Mesenteric fat pad (tissue), 1 donor: ENCODE data around the gene TTLL10. TPM values are rescaled to one million over a fixed set of nuclear protein-coding genes. Genes with fewer than 3 reads are reported as not detected.
"Not testable (repeated sequence)": the region's sequence is repeated elsewhere in the genome, so short reads cannot be mapped to it uniquely, and the experiment has no call there.

Experiments used
- DNase-seq: peaks from one replicate; pipeline ENCODE4 v3.0.0-alpha.2; 2020; ENCODE audit warnings: low spot score
- total RNA-seq: library from RNA; stranded (reverse); fragmentation: NEBNext Ultra II Directional; extraction: Animal tissue kit (Norgen Biotek cat#: 25700); gene quantifications from one replicate; pipeline ENCODE4 v1.2.1, GENCODE V29; 2021
- donor health status: DM: yes; HTN: yes; CAD: no.

TTLL10 gene
- total RNA-seq, 1 donor from 2014 or later: 1.4 TPM

- no peak for DNase-seq
Measured at GRCh38 chr1:1185101-1185765, 11.6 kb downstream of the TTLL10 start.

- DNase-seq: no peak
Measured at GRCh38 chr1:1187938-1188337, 14.3 kb downstream of the TTLL10 start.

- no peak for DNase-seq
Measured at GRCh38 chr1:1189111-1189510, 15.4 kb downstream of the TTLL10 start.

GRCh38 chr1:1191734-1192133 lies 18.1 kb downstream of the TTLL10 start:
- no peak for DNase-seq

- DNase-seq: no peak
Measured at GRCh38 chr1:1194723-1195122, 21.0 kb downstream of the TTLL10 start.

- not testable (repeated sequence) for DNase-seq
Measured at GRCh38 chr1:1195726-1196125, 22.0 kb downstream of the TTLL10 start.

- DNase-seq: no peak
Measured at GRCh38 chr1:1196431-1197187, 22.9 kb downstream of the TTLL10 start.

GRCh38 chr1:1197188-1197500 lies 23.5 kb downstream of the TTLL10 start:
- no peak for DNase-seq

GRCh38 chr1:1197551-1198422 lies 24.1 kb downstream of the TTLL10 start:
- no peak for DNase-seq

GRCh38 chr1:1198423-1199140 lies 24.9 kb downstream of the TTLL10 start:
- DNase-seq: no peak

- no peak for DNase-seq
Measured at GRCh38 chr1:1199141-1199960, 25.7 kb downstream of the TTLL10 start.

- no peak for DNase-seq
Measured at GRCh38 chr1:1199961-1200875, 26.5 kb downstream of the TTLL10 start.

GRCh38 chr1:1200876-1201810 lies 27.5 kb downstream of the TTLL10 start:
- no peak for DNase-seq

- no peak for DNase-seq
Measured at GRCh38 chr1:1202831-1203560, 29.3 kb downstream of the TTLL10 start.

GRCh38 chr1:1203561-1204424 lies 30.1 kb downstream of the TTLL10 start:
- DNase-seq: no peak

- DNase-seq: no peak
Measured at GRCh38 chr1:1204425-1204920, 30.8 kb downstream of the TTLL10 start.
